Measurements from ENCODE around the gene DLL3. TPM values are rescaled to one million over a fixed set of nuclear protein-coding genes. Genes with fewer than 3 reads are reported as not detected.
A peak's percentile ranks its signal among the peaks of the same experiment; 100 is the strongest.
"Not testable (repeated sequence)": the region's sequence is repeated elsewhere in the genome, so short reads cannot be mapped to it uniquely, and the experiment has no call there.

DLL3 gene, protein sequence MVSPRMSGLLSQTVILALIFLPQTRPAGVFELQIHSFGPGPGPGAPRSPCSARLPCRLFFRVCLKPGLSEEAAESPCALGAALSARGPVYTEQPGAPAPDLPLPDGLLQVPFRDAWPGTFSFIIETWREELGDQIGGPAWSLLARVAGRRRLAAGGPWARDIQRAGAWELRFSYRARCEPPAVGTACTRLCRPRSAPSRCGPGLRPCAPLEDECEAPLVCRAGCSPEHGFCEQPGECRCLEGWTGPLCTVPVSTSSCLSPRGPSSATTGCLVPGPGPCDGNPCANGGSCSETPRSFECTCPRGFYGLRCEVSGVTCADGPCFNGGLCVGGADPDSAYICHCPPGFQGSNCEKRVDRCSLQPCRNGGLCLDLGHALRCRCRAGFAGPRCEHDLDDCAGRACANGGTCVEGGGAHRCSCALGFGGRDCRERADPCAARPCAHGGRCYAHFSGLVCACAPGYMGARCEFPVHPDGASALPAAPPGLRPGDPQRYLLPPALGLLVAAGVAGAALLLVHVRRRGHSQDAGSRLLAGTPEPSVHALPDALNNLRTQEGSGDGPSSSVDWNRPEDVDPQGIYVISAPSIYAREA
- 1 to 10 TPM in 1 of 2 donors, under 1 TPM in 1; 0.16 to 1.2 TPM for total RNA-seq

DNA sequence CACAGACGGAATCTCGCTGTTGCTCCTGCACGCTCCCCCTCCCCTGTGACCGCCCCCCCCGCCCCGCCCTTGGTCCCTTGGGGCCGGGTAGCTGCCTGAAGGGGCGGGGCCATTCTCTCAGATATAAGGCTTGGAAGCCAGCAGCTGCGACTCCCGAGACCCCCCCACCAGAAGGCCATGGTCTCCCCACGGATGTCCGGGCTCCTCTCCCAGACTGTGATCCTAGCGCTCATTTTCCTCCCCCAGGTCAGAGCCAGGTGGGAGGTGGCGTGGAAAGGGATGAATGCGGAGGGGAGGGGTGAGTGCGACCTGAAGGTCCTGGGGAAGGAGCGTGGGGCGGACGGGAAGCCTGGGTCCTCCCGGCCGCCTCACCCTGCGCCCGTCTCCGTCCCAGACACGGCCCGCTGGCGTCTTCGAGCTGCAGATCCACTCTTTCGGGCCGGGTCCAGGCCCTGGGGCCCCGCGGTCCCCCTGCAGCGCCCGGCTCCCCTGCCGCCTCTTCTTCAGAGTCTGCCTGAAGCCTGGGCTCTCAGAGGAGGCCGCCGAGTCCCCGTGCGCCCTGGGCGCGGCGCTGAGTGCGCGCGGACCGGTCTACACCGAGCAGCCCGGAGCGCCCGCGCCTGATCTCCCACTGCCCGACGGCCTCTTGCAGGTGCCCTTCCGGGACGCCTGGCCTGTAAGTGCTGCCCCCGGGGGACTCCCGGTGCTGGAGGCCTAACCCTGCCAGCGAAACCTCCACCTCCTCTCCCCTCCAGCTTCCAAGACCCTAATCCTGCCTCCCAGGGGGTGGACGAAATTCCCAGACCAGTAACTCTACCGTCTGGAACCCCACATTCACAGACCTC lies at the start of gene DLL3:
Gene DLL3 (plus strand): TSS at position 150 of the 845 bp plus-strand sequence. CDS start 28 bp downstream, at position 178.
- no peak for ATAC-seq (replicated peaks)
- peaks cover 7% of the 10 kb centered on the region for H3K4me1 Mint-ChIP-seq
- peak within 1 kb of the TSS; percentile 56 for H3K4me3 Mint-ChIP-seq
- H3K36me3 Mint-ChIP-seq (ENCODE audit: low read depth) = no peaks in the 10 kb centered on the region
- no peaks in the 10 kb centered on the region for H3K9me3 Mint-ChIP-seq
- H3K27ac Mint-ChIP-seq = no peak within 1 kb of the TSS
- H3K27me3 Mint-ChIP-seq = peaks cover 38% of the 10 kb centered on the region

DNA sequence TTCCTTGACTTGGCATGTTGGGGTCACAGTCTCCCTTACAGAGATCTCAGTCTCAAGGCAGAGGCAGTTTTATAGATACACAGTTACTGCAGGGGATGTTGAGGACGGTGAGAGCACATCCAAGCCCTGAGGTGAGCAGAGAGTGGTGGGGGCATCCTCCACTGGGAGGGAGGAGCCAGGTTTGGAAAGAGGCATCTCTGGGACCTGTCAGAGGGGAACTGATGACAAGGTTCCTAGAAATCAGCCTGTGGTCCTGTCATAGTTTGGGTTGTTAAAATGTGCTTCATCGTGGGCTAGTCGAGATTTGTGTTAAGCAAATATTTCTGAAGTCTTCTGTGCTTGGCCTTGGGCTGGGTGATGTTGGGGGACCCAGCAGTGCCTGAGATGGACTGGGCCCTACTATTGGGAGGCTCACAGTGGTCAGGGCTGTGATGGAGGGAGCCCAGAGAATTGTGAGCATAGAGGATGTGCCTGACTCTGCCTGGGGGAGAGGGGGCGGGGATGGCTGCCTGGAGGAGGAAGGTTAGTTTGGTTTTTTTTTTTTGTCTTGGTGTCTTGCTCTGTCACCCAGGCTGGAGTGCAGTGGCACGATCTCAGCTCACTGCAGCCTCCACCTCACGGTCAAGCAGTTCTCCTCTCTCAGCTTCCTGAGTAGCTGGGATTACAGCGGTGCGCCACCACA lies 49.5 kb upstream of the DLL3 start:
- H3K9me3 Mint-ChIP-seq = no peaks in the 10 kb centered on the region
- peak overlapping the region; percentile 99 for H3K27ac Mint-ChIP-seq
- no peak for ATAC-seq (replicated peaks)
- H3K36me3 Mint-ChIP-seq (ENCODE audit: low read depth) = peaks cover 99% of the 10 kb centered on the region
- H3K27me3 Mint-ChIP-seq = no peaks in the 10 kb centered on the region
- peak overlapping the region; percentile 93 for H3K4me3 Mint-ChIP-seq
- peaks cover 43% of the 10 kb centered on the region for H3K4me1 Mint-ChIP-seq

- not testable (repeated sequence) for H3K9me3 Mint-ChIP-seq; H3K27me3 Mint-ChIP-seq; H3K4me3 Mint-ChIP-seq; ATAC-seq (replicated peaks)
- Mint-ChIP-seq H3K4me1 (peaks cover 48% of the 10 kb centered on the region), H3K36me3 (ENCODE audit: low read depth) (peaks cover 100% of the 10 kb centered on the region), H3K27ac (peak overlapping the region; percentile 85)
Measured at GRCh38 chr19:39451257-39451656, 47.5 kb upstream of the DLL3 start.

- Mint-ChIP-seq H3K27ac (no peak overlapping the region), H3K9me3 (no peaks in the 10 kb centered on the region), H3K4me1 (peaks cover 13% of the 10 kb centered on the region), H3K4me3 (no peak overlapping the region), H3K36me3 (ENCODE audit: low read depth) (peaks cover 97% of the 10 kb centered on the region), H3K27me3 (no peaks in the 10 kb centered on the region)
- ATAC-seq (replicated peaks) = no peak
Measured at GRCh38 chr19:39463403-39463802, 35.3 kb upstream of the DLL3 start.

DNA sequence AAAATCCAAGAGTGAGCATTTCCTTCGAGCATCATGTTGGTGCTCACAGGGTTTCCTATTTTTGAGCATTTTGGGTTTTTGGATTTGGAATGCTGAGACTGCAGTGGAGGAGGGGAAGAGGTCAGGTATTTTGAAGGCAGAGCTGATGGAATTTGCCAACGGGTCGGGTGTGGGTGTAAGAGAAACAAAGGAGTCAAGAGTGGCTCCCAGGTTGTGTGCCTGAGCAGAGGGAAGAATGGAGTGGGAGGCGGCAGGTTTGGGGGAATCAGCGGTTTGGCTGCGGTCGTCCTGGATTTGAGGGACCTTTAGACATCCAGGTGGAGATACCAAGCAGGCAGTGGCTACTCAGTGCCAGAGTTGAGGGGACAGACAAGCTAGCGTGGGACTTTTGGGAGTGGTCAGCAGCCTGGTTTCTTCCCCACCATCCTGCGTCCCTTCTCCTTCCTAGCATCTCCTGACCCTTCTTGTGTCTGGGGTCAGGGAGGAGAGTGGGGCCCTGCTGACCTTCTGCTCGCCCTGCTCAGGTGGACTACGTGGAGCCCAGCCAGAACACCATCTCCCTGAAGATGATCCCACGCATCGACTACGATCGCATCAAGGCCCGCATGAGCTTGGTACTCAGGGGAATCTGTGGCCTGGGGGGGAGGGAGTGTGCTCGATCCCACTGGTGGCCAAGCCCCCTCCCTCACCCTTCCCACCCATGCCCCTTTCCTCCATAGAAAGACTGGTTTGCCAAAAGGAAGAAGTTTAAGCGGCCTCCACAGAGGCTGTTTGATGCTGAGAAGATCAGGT lies 32.6 kb upstream of the DLL3 start:
- Mint-ChIP-seq H3K9me3 (no peaks in the 10 kb centered on the region), H3K4me1 (peaks cover 7% of the 10 kb centered on the region), H3K27me3 (no peaks in the 10 kb centered on the region), H3K4me3 (no peak overlapping the region), H3K36me3 (ENCODE audit: low read depth) (peaks cover 97% of the 10 kb centered on the region), H3K27ac (peak overlapping the region; percentile 69)
- ATAC-seq (replicated peaks) = no peak

DNA sequence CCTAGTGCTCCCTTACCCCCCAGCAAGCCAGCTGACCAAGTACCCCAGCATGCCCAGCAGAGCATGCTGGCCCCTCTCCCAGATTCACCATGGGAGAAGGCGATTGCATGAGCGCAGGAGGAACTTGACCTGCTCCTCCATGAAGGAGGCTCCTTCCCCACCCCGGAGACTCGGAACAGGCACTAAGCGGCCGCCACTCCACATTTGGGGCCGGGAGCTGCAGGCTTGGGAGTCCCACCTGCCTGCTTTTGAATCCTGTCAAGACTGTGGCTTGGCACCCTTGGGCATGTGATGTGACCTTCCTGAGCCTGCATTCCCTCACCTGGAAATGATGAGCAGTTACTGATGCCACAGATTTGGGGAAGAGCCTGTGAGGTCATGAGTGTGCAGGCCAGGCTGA lies 30.8 kb upstream of the DLL3 start:
- Mint-ChIP-seq H3K4me1 (peaks cover 11% of the 10 kb centered on the region), H3K36me3 (ENCODE audit: low read depth) (peaks cover 97% of the 10 kb centered on the region), H3K9me3 (no peaks in the 10 kb centered on the region), H3K27ac (no peak overlapping the region), H3K27me3 (no peaks in the 10 kb centered on the region), H3K4me3 (no peak overlapping the region)
- no peak for ATAC-seq (replicated peaks)

DNA sequence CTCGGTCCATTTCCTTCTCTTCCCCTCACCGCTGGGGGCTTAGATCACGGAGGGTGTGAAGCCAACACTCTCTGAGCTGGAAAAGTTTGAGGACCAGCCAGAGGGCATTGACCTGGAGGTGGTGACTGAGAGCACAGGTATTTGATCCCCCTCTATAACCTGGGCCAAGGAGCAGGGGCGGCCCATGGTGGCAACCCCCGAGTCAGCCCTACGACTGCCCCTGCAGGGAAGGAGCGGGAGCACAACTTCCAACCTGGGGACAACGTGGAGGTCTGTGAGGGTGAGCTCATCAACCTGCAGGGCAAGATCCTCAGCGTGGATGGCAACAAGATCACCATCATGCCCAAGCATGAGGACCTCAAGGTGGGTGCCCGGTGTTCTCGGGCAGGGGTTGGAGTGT lies 29.7 kb upstream of the DLL3 start:
- no peak for ATAC-seq (replicated peaks)
- Mint-ChIP-seq H3K4me3 (no peak overlapping the region), H3K4me1 (peaks cover 11% of the 10 kb centered on the region), H3K27me3 (no peaks in the 10 kb centered on the region), H3K36me3 (ENCODE audit: low read depth) (peaks cover 92% of the 10 kb centered on the region), H3K27ac (peak overlapping the region; percentile 58), H3K9me3 (no peaks in the 10 kb centered on the region)

DNA sequence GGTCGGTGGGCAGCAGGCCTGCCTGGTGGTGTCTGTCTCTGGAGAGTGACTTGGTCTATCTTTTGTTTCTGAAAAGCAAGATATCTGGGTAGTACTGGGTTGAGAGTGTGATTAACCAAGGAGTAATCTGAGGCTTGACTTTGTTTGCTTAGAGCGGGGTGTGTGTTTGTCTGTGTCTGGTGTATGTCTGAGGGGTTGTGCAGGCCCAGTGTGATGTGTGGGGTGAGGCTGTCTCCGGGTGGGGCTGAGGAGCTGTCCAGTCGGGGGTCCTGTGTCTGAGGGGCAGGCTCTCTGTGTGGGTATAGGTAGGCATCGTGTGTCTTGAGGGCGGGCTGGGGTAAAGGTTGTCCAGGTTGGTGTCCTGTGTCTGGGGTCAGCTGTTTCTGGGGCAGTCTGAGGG lies 29.2 kb upstream of the DLL3 start:
- no peak for ATAC-seq (replicated peaks)
- no peaks in the 10 kb centered on the region for H3K27me3 Mint-ChIP-seq
- peak overlapping the region; percentile 58 for H3K27ac Mint-ChIP-seq

GRCh38 chr19:39470724-39471339 lies 27.9 kb upstream of the DLL3 start:
- no peaks in the 10 kb centered on the region for H3K27me3 Mint-ChIP-seq
- peaks cover 11% of the 10 kb centered on the region for H3K4me1 Mint-ChIP-seq
- H3K4me3 Mint-ChIP-seq = no peak overlapping the region
- H3K9me3 Mint-ChIP-seq = no peaks in the 10 kb centered on the region
- H3K36me3 Mint-ChIP-seq (ENCODE audit: low read depth) = peaks cover 92% of the 10 kb centered on the region
- peak; percentile 61 for ATAC-seq (replicated peaks)
- peak overlapping the region; percentile 44 for H3K27ac Mint-ChIP-seq

More for the DNA sequence above, 29.2 kb upstream of the DLL3 start:
- H3K36me3 Mint-ChIP-seq (ENCODE audit: low read depth) = peaks cover 92% of the 10 kb centered on the region
- peaks cover 11% of the 10 kb centered on the region for H3K4me1 Mint-ChIP-seq
- no peak overlapping the region for H3K4me3 Mint-ChIP-seq
- no peaks in the 10 kb centered on the region for H3K9me3 Mint-ChIP-seq

- no peaks in the 10 kb centered on the region for H3K9me3 Mint-ChIP-seq
- ATAC-seq (replicated peaks) = no peak
- H3K4me3 Mint-ChIP-seq = no peak overlapping the region
- H3K36me3 Mint-ChIP-seq (ENCODE audit: low read depth) = peaks cover 89% of the 10 kb centered on the region
- H3K27me3 Mint-ChIP-seq = no peaks in the 10 kb centered on the region
- peaks cover 11% of the 10 kb centered on the region for H3K4me1 Mint-ChIP-seq
- peak overlapping the region; percentile 44 for H3K27ac Mint-ChIP-seq
Measured at GRCh38 chr19:39471756-39472536, 26.8 kb upstream of the DLL3 start.

DNA sequence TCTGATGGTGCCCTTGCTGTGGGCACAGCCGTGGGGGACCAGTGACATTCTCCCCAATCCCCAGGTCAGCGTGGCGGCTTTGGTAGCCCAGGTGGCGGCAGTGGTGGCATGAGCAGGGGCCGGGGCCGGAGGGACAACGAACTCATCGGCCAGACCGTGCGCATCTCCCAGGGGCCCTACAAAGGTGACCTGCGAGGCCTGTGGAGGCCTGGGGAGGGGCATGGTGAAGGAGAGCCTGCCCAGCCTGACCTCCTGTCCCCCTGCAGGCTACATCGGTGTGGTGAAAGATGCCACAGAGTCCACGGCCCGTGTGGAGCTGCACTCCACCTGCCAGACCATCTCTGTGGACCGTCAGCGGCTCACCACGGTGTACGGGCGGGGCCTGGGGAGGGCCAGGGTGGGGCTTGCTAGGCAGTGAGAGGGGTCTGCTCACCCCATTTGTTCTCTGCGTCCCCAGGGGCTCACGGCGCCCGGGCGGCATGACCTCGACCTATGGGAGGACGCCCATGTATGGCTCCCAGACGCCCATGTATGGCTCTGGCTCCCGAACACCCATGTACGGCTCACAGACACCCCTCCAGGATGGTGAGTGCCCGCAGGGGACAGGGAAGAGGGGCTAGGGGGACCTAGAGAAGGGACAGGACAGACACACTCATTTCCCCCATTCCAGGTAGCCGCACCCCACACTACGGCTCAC lies 25.9 kb upstream of the DLL3 start:
- ATAC-seq (replicated peaks) = no peak
- Mint-ChIP-seq H3K4me1 (peaks cover 11% of the 10 kb centered on the region), H3K27me3 (no peaks in the 10 kb centered on the region), H3K4me3 (no peak overlapping the region), H3K36me3 (ENCODE audit: low read depth) (peaks cover 87% of the 10 kb centered on the region), H3K9me3 (no peaks in the 10 kb centered on the region), H3K27ac (no peak overlapping the region)

DNA sequence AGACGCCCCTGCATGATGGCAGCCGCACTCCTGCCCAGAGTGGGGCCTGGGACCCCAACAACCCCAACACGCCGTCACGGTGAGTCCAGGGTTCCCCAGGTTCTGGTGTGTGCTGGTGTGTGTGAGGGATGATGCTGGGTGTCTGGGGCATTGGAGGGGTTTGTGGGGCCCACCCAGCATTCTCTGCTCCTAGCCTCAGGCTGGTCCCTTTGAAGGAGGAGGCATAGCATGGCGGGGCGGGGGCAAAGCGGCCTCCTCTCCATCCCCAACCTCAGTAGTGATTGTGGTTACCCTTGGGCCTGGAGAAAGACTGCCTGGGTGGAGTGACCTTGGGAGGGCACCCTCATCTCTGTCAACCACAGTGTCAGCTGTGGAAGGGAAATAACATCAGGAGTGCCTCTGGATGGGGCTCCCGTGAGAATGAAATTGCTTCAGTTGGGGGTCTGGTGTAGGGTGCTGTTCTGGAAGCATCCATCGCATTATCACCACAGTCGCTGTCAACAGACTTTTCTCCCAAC lies 25.2 kb upstream of the DLL3 start:
- Mint-ChIP-seq H3K36me3 (ENCODE audit: low read depth) (peaks cover 81% of the 10 kb centered on the region), H3K27ac (no peak overlapping the region), H3K9me3 (no peaks in the 10 kb centered on the region), H3K4me3 (no peak overlapping the region), H3K27me3 (no peaks in the 10 kb centered on the region), H3K4me1 (peaks cover 11% of the 10 kb centered on the region)
- ATAC-seq (replicated peaks) = no peak

All from activated T-helper 17 cell treated with anti-CD3 and anti-CD28 coated beads, Interleukin-2, amount 50 U/mL, for 72 hours (primary cell).